Naive B cell (primary cell): Measurements from ENCODE around the gene TEX44. TPM values are rescaled to one million over a fixed set of nuclear protein-coding genes. Genes with fewer than 3 reads are reported as not detected.

Experiments
- ATAC-seq, 2 donors: fragments of 150-1000 bp; cut with Tn5 transposase; 2 replicates each; pipeline ENCODE4 v1.10.0; 2021; ENCODE audit warnings: low read depth in 2 of 2, mild to moderate bottlenecking in 2 of 2, moderate library complexity in 2 of 2
- DNase-seq: peaks from one replicate; pipeline ENCODE4 v3.0.0; 2022
- H3K27ac Mint-ChIP-seq, 6 donors: one replicate each; pipeline ENCODE4 v1.8.0; 2020 to 2022; ENCODE audit warnings: mild to moderate bottlenecking in 6 of 6, mixed read lengths in 6 of 6, moderate library complexity in 5 of 6, inconsistent platforms in 2 of 6
- H3K27me3 Mint-ChIP-seq, 3 donors: one replicate each; pipeline ENCODE4 v1.8.0; 2021 to 2022; ENCODE audit warnings: mixed read lengths in 3 of 3, mild to moderate bottlenecking in 1 of 3
- H3K36me3 Mint-ChIP-seq, 2 donors: one replicate each; pipeline ENCODE4 v1.8.0; 2020 to 2022; ENCODE audit warnings: mixed read lengths in 2 of 2, inconsistent platforms in 1 of 2, mild to moderate bottlenecking in 1 of 2
- H3K4me1 Mint-ChIP-seq, 3 donors: one replicate each; pipeline ENCODE4 v1.8.0; 2020 to 2022; ENCODE audit warnings: mixed read lengths in 3 of 3, inconsistent platforms in 1 of 3, mild to moderate bottlenecking in 1 of 3, moderate library complexity in 1 of 3
- H3K4me3 Mint-ChIP-seq, 8 donors: one replicate each; pipeline ENCODE4 v1.8.0; 2020 to 2022; ENCODE audit warnings: mild to moderate bottlenecking in 8 of 8, mixed read lengths in 8 of 8, moderate library complexity in 8 of 8, inconsistent platforms in 2 of 8
- H3K9me3 Mint-ChIP-seq, 7 donors: one replicate each; pipeline ENCODE4 v1.8.0; 2020 to 2022; ENCODE audit warnings: mixed read lengths in 7 of 7, mild to moderate bottlenecking in 5 of 7, inconsistent platforms in 2 of 7, moderate library complexity in 1 of 7
- polyA plus RNA-seq, 6 donors: library from polyadenylated mRNA; unstranded; fragments of 300-500 nt; fragmentation: Illumina TruSeq; gene quantifications; one replicate each; pipeline ENCODE4 v1.2.3, GENCODE V29; 2021; ENCODE audit warnings: low read depth in 6 of 6

The TEX44 gene
- polyA plus RNA-seq, 6 donors from 2014 or later = not detected

- Mint-ChIP-seq H3K4me1 (peaks cover 13 to 30% (median 23%) of the 10 kb centered on the region in 3 donors), H3K27me3 (peaks cover 0 to 4% (median 0%) of the 10 kb centered on the region in 3 donors), H3K36me3 (no peaks in the 10 kb centered on the region), H3K4me3 (peak overlapping the region; percentile 65 to 87 (median 79)), H3K27ac (peak overlapping the region; percentile 96 to 99 (median 98)), H3K9me3 (no peaks in the 10 kb centered on the region)
- ATAC-seq (peak; percentile 22 to 28), DNase-seq (peak; percentile 70)
These were observed 11.5 kb downstream of the TEX44 start for GRCh38 chr2:231604101-231604684.

DNA sequence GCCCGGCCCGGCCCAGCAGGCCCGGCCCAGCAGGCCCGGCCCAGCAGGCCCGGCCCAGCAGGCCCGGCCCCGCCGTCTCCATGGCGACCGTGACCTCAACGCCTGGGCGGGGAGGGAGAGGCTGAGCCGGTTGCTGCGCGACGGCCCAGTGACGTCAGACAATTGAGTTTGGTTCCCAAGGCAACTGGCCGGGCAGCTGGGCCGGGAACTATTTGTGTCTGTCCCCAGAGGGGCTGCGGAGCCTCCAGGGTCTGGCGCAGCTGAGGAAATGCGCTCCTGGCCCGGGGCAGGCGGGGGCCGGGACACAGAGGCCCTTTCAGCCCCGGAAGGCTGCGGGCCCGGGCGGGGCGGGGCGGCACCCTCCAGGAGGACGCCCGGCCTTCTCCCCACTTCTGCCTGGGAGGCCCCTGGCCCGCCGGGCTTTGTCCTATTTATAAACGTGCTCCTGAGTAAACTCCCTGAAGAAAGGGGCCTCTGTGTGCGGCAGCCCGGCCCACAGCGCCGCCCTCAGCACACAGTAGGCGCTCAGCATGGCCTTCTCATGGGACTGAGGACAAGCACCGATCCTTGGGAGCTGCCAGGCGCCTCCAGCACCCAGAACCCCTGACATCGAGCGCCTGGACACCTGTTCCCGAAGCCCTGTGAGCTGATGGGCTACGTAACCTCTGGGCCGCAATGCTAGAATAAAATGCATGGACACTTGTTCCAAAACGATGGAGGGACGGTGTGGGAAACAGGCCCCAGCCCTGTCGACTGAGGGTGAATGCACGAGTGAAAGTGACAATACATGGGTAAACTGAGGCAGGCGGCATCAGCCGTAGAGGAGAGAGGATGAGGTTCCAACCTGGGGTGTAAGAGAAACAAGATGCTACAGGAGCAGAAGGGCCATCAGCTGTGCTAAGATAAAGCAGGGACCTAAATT lies 12.3 kb downstream of the TEX44 start:
- Mint-ChIP-seq H3K27ac (peak overlapping the region; percentile 97 to 99 (median 98)), H3K4me3 (peak overlapping the region; percentile 76 to 87 (median 80)), H3K9me3 (no peaks in the 10 kb centered on the region), H3K4me1 (peaks cover 13 to 30% (median 23%) of the 10 kb centered on the region in 3 donors), H3K27me3 (peaks cover 0 to 4% (median 0%) of the 10 kb centered on the region in 3 donors), H3K36me3 (no peaks in the 10 kb centered on the region)
- ATAC-seq = peak; percentile 81 to 82
- peak; percentile 99 for DNase-seq

GRCh38 chr2:231605607-231606091 lies 13.0 kb downstream of the TEX44 start:
- Mint-ChIP-seq H3K27me3 (peaks cover 0 to 4% (median 0%) of the 10 kb centered on the region in 3 donors), H3K4me1 (peaks cover 13 to 30% (median 26%) of the 10 kb centered on the region in 3 donors), H3K4me3 (peak overlapping the region; percentile 72 to 87 (median 78)), H3K27ac (peak overlapping the region; percentile 97 to 99 (median 97)), H3K36me3 (no peaks in the 10 kb centered on the region), H3K9me3 (no peaks in the 10 kb centered on the region)
- no peak for DNase-seq
- no peak for ATAC-seq

GRCh38 chr2:231606941-231607340 lies 14.3 kb downstream of the TEX44 start:
- H3K36me3 Mint-ChIP-seq = no peaks in the 10 kb centered on the region
- ATAC-seq (no peak), DNase-seq (no peak)
- H3K27ac Mint-ChIP-seq = peak overlapping the region in 4 of 6 donors; percentile 30 to 97 (median 73)
- H3K27me3 Mint-ChIP-seq = peaks cover 0 to 4% (median 0%) of the 10 kb centered on the region in 3 donors
- no peaks in the 10 kb centered on the region for H3K9me3 Mint-ChIP-seq
- H3K4me1 Mint-ChIP-seq = peaks cover 14 to 31% (median 30%) of the 10 kb centered on the region in 3 donors
- H3K4me3 Mint-ChIP-seq = peak overlapping the region in 1 of 8 donors; percentile 54

- peaks cover 26 to 39% (median 38%) of the 10 kb centered on the region in 3 donors for H3K4me1 Mint-ChIP-seq
- peak overlapping the region in 3 of 8 donors; percentile 25 to 86 (median 67) for H3K4me3 Mint-ChIP-seq
- no peak for ATAC-seq
- no peaks in the 10 kb centered on the region for H3K36me3 Mint-ChIP-seq
- peak overlapping the region; percentile 77 to 100 (median 99) for H3K27ac Mint-ChIP-seq
- DNase-seq = no peak
- H3K9me3 Mint-ChIP-seq = no peaks in the 10 kb centered on the region
- H3K27me3 Mint-ChIP-seq = peaks cover 0 to 4% (median 0%) of the 10 kb centered on the region in 3 donors
These were observed 18.8 kb downstream of the TEX44 start for GRCh38 chr2:231611273-231612108.

- ATAC-seq (no peak), DNase-seq (no peak)
- H3K36me3 Mint-ChIP-seq = no peaks in the 10 kb centered on the region
- peak overlapping the region in 5 of 6 donors; percentile 99 to 100 (median 100) for H3K27ac Mint-ChIP-seq
- H3K4me3 Mint-ChIP-seq = peak overlapping the region in 2 of 8 donors; percentile 86 to 94
- H3K27me3 Mint-ChIP-seq = peaks cover 0 to 4% (median 0%) of the 10 kb centered on the region in 3 donors
- no peaks in the 10 kb centered on the region for H3K9me3 Mint-ChIP-seq
- H3K4me1 Mint-ChIP-seq = peaks cover 28 to 39% (median 38%) of the 10 kb centered on the region in 3 donors
These were observed 19.4 kb downstream of the TEX44 start for GRCh38 chr2:231612109-231612455.

- Mint-ChIP-seq H3K36me3 (no peaks in the 10 kb centered on the region), H3K4me3 (peak overlapping the region; percentile 80 to 94 (median 88)), H3K9me3 (no peaks in the 10 kb centered on the region), H3K4me1 (peaks cover 28 to 39% (median 38%) of the 10 kb centered on the region in 3 donors), H3K27me3 (peaks cover 0 to 4% (median 0%) of the 10 kb centered on the region in 3 donors), H3K27ac (peak overlapping the region; percentile 99 to 100 (median 100))
- peak; percentile 37 to 46 for ATAC-seq
- peak; percentile 85 for DNase-seq
These were observed 20.0 kb downstream of the TEX44 start for GRCh38 chr2:231612456-231613330.

DNA sequence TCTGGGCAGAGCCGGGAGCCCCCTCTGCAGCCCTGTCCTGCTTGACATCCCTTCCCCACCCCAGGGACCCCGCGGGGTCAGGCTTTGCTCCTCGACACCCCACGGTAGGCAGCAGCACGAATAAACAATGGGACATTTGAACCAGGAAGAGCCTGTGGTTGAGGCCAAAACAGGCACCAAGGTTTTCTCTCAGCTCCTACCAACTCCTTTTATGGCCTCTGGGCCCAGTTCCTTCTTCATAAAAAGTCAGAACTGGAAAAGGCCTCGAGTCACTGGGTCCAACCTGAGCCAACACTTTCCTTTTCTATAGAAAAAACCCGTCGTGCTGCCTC lies 20.6 kb downstream of the TEX44 start:
- H3K27me3 Mint-ChIP-seq = peaks cover 0 to 4% (median 0%) of the 10 kb centered on the region in 3 donors
- no peak for ATAC-seq
- DNase-seq = no peak
- no peaks in the 10 kb centered on the region for H3K9me3 Mint-ChIP-seq
- H3K4me1 Mint-ChIP-seq = peaks cover 28 to 39% (median 38%) of the 10 kb centered on the region in 3 donors
- H3K27ac Mint-ChIP-seq = peak overlapping the region; percentile 99 to 100 (median 100)
- peak overlapping the region; percentile 80 to 94 (median 90) for H3K4me3 Mint-ChIP-seq
- H3K36me3 Mint-ChIP-seq = no peaks in the 10 kb centered on the region

DNA sequence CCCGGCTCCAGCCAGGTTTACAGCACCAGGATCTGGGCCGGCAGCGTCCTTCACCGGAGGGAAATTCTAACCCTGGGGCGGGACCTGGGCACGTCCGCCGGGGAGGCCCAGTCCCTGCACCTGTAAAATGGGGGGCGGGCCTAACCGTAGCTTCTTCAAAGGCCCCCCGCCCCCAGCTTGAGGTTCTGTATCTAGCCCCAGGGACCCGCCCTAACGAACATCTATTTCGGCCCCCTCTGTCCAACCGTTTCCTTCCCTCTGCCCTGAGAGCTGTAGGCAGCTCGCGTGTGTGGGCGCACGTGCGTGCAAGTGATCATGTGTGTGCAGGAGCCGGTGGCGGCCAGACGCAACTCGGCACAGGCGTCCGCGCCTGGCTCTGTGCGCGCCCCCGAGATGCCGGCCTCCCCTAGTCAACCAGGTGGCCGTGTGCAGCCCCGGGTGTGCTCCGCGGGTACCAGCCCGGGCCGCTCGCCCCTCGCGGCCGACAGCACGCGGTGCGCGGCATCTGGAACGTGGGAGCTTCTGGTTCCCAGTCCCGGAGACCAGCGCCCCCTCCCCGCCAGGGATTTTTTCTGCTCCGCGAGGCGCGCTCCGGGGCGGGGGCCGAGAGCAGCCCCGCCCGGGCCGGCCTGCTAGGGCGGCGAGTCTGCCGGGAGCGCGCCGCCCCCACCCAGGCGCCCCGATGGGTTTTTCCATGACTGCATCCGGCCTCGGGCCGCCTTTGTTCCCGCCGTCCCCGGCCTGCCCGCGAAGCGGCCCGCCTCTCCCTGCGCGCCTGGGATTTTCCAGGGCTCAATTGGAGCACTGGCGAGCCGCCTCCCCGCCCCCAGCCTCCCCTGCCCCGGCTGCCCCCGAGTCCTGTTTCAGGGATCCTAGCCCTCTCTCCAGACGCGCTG lies 21.2 kb downstream of the TEX44 start:
- peaks cover 28 to 39% (median 38%) of the 10 kb centered on the region in 3 donors for H3K4me1 Mint-ChIP-seq
- peak; percentile 77 for ATAC-seq
- no peaks in the 10 kb centered on the region for H3K9me3 Mint-ChIP-seq
- H3K27me3 Mint-ChIP-seq = no peaks in the 10 kb centered on the region
- DNase-seq = peak; percentile 92
- H3K27ac Mint-ChIP-seq = peak overlapping the region; percentile 99 to 100 (median 100)
- no peaks in the 10 kb centered on the region for H3K36me3 Mint-ChIP-seq
- H3K4me3 Mint-ChIP-seq = peak overlapping the region; percentile 80 to 94 (median 90)

- H3K4me1 Mint-ChIP-seq = peaks cover 28 to 39% (median 38%) of the 10 kb centered on the region in 3 donors
- no peaks in the 10 kb centered on the region for H3K27me3 Mint-ChIP-seq
- ATAC-seq (peak in 1 of 2 donors; percentile 2), DNase-seq (peak; percentile 64)
- H3K4me3 Mint-ChIP-seq = peak overlapping the region; percentile 80 to 94 (median 87)
- H3K27ac Mint-ChIP-seq = peak overlapping the region; percentile 91 to 100 (median 98)
- H3K36me3 Mint-ChIP-seq = no peaks in the 10 kb centered on the region
- no peaks in the 10 kb centered on the region for H3K9me3 Mint-ChIP-seq
These were observed 21.9 kb downstream of the TEX44 start for GRCh38 chr2:231614559-231615057.

GRCh38 chr2:231615058-231615671 lies 22.5 kb downstream of the TEX44 start:
- Mint-ChIP-seq H3K36me3 (no peaks in the 10 kb centered on the region), H3K9me3 (no peaks in the 10 kb centered on the region), H3K4me1 (peaks cover 28 to 39% (median 38%) of the 10 kb centered on the region in 3 donors), H3K4me3 (peak overlapping the region; percentile 80 to 94 (median 87)), H3K27ac (peak overlapping the region; percentile 91 to 100 (median 98)), H3K27me3 (no peaks in the 10 kb centered on the region)
- no peak for ATAC-seq
- no peak for DNase-seq
